ENCODE measurements around the gene OR5AU1.

GRCh38 chr14:21201732-21202462 is 46.0 kb upstream of the OR5AU1 start:
- TF ChIP-seq CTCF (conservative IDR thresholded peaks at IDR 0.05) (no peak), ZFX (IDR thresholded peaks at IDR 0.05) (no peak)
